CD1c-positive myeloid dendritic cell (primary cell): ENCODE measurements around the gene RERE.
"Not testable (repeated sequence)": the region's sequence is repeated elsewhere in the genome, so short reads cannot be mapped to it uniquely, and the experiment has no call there.

Source experiments
- DNase-seq: peaks from one replicate; pipeline ENCODE4 v3.0.0-alpha.2; 2016; ENCODE audit errors: extremely low spot score

RERE gene

GRCh38 chr1:8382051-8382505, 435.4 kb downstream of the RERE start:
- no peak for DNase-seq

DNA sequence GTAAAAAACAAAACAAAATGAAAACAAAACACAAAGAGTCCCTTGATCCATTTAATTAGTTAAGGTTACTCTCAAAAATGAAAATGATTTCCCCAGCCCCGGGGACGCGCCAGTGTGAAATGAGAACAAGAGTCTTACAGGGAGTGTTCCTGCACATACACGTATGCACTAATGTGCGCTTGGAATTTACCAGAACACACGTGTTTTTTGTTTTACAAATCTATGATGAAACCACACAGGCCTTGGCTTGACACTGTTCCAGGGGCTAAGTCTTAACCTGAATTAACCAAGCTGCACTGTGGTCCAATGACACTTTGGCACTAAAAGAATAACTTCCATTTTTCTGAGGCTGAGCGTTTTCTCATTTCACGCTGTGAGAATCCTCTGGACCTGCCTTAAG, 435.8 kb downstream of the RERE start:
- no peak for DNase-seq

DNA sequence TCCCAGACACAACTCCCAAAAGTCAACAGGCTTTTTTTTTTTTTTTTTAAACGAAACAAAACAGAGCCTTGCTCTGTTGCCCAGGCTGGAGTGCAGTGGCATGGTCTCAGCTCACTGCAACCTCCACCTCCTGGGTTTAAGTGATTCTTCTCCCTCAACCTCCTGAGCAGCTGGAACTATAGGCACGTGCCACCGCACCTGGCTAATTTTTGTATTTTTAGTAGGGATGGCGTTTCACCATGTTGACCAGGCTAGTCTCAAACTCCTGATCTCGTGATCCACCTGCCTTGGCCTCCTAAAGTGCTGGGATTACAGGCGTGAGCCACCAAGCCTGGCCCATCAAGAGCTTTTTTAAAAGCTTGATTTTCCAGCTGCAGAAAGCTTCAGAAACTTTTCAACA, 437.1 kb downstream of the RERE start:
- not testable (repeated sequence) for DNase-seq

DNA sequence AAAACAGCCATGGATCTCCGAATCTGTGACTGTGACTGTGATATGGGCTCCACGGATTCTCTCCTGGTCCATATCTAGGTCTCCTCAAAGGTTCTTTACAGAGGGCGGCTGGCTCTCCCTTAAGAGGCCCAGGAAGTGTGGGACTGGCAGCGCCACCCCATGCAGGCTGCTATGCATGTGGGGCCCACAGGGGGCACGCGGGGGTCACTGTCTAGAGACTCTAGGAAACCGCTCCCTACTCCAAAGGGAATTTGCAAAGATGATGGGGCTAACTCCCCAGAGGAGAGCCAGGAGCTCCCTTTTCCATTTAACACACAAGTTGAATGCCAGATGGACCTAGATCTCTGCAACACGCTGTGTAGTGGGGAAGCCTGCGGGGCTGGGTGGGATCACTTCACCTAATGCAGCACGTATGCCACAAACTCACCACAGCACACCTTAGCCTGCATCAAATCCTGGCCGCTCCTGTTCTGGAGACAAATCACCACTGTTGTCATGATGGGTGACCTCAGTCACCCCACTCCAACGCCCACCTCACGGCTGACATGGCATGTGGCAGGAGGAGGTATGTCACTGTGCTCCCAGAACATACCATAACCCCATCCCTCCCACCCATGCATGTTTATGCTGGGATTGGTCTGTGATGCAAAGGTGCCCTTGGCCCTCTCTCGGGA, 437.8 kb downstream of the RERE start:
- no peak for DNase-seq

GRCh38 chr1:8378981-8379470, 438.4 kb downstream of the RERE start:
- DNase-seq, result no peak

- DNase-seq, result no peak
These were observed 439.3 kb downstream of the RERE start for GRCh38 chr1:8378178-8378577.

DNA sequence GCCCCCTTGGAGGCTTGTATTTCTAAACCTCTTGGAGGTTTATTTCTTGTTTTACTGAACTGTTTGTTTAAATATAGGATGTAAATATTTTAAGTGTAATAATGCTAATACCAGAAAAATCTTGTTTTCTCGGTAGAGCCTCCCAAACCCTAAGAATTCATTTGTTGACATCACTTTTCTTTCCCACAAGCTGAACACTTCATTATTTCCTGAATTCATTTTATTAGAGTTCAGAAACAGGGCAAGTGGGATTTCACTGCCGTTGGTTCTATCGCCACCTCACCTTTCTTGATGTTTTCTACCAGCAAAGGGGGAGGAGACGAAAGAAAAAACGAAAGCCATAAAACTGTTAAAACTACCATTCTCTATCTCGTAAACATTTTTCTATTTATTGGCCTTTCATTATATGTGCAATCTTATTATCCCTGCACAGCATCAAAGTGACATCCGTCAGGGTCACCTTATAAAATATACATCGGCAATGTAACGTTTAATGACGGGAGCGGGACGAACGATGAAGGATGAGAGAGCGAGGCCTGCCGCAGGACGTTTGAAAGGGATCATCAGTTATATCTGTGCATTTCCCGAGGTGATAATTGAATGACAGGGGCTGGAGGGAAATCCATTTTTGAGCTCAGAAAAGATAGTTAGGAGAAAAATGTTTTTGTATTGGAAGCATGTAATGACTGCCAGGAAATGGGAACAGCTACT, 440.0 kb downstream of the RERE start:
- DNase-seq, result no peak

DNA sequence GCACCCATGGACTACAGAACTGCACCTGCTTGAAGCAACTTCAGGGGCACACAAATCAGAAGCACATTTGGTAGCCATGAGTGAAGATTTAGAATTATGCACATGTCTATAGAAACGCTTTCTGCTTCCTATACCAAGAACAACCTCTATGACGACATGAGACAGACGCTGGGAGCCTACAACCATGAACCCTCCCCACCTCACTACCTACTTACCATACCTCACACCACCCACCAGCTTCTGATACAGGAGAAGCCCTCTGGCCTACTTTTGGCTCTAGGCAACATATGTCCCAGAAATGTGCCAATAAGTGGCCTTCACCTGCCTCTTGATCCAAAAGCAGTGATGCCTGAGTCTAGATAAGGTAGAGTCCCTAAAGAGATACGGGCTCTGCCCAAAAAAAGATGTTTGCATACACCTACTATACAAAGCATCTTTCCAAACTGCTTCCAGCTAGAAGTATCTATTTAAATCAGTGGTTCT, 441.0 kb downstream of the RERE start:
- DNase-seq, result no peak

- DNase-seq, result no peak
These were observed 442.6 kb downstream of the RERE start for GRCh38 chr1:8374812-8375211.

GRCh38 chr1:8374356-8374755, 443.1 kb downstream of the RERE start:
- DNase-seq, result no peak

- peak; percentile 61 for DNase-seq
These were observed 443.7 kb downstream of the RERE start for GRCh38 chr1:8373581-8374241.

GRCh38 chr1:8373125-8373524, 444.3 kb downstream of the RERE start:
- DNase-seq, result no peak

GRCh38 chr1:8371372-8371991, 446.0 kb downstream of the RERE start:
- no peak for DNase-seq

DNA sequence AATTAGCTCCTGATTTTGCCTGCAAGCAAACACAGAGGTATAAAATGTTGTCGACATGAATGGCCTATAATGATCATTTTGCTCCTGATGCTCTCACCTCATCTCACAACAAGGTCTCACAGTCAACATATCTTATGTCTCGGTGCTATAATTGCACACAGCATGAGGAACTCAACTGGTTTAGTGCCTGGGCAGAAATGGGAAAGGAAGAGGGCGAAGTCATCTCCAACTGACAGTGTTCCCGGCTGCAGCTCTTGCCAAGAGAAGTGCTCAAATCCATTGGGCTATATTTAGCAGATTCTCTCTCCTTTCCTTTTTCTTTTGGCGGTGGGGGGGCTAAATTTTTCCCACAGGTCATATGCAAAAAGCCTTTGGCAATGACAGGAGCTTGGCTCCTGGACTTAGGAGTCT, 446.5 kb downstream of the RERE start:
- no peak for DNase-seq

DNA sequence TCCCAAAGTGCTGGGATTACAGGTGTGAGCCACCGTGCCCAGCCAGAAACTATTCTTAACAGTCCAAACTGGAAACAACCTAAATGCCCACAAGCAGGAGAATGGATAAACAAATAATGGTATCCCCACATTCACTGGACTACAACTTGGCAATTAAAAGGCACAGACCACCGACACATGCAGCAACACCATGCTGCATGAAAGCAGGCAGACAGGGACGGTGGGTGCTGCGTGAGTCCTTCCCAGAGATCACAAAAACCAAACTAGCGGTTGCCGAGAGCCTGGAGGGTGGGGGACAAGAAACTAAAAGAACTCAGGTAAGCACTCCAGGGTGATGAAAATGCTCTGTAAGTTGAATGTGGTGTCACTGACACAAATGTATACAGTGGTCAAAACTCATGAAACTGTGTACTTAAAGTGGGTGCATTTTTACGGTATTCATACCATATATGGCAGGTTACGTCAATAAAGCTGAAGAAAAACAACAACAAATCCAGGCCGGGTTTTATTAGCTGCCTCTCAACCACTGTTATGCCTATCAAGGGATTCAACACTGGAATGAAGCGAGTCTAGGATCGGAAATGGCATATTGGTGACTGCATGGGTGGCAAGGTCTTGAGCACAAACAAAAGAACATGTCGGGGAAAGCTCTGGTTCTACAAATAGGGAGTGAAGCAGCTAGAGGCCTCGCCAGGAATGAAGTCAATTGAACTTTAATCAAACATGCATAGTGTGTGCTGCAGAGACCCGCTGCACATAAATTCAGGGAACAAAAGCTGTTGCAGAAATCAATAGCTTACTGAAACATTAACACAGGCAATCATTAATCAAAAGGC, 447.2 kb downstream of the RERE start:
- DNase-seq, result no peak

- DNase-seq, result no peak
These were observed 448.3 kb downstream of the RERE start for GRCh38 chr1:8368956-8369639.

DNA sequence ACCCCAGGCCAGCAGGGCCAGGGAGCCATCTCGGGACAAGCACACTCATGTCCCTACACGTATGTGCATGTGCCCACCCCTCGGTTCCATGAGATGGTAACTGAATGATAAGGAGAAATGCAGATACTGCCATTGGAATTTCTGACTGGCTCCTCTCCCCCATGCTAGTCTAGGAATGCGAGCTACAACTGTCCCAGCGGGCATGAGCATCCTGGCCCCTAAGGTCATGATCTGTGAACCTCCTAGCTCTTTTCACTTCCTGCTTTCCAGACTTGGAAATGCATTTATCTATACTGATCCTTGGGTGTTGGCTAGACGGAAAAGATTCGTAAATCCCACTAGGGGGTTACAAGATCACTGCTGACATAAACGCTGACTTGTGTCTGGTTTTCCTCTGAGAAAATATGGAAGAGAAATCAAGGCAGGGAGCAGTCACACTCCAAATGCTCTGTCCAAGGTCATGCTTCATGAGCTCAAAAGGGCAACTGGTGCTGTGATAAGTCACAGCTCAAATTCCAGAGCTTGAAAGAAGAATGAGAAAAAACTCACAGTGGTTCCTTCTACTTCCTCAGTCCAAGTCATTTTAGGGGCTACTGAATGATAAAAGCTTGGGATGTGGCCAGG, 449.8 kb downstream of the RERE start:
- no peak for DNase-seq

DNA sequence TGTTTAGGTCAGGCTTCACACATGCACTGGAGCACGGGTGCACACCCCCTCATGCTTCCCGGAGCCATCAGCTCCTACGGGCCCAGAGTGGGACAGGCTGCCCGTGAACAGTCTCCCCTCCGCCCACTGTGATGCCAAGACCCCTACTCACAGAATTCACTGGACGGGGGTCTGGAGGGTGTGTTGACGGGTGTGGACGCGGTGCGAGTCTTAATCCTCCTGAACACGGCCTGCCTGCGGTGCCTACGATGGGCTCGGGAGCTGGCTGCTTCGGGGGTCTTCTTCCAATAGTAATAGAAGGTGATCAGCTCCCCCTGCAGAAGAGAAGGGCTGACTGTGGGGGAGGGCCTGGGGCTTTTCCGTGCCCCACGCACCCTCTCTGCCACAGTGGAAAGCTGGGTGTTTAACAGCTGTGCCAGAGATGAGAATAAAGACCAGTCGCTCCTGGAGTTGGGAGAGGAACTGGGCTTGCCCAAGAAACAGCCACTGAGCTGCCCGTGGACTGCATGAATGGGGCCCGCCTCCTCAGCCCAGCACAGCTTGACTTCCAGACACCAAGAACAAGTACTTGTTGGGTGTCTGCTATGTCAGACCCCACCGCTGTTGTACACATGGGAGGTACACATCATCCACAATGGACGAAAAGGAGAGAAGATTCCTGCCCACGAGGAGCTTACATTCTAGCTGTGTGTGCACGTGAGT, 451.6 kb downstream of the RERE start:
- no peak for DNase-seq
